Adrenal gland (tissue), 5 donors: Measurements from ENCODE around the gene ARHGAP21.

Source experiments
- POLR2A ChIP-seq, 2 donors: fragments of 450-650 bp; IDR thresholded peaks; one replicate each; pipeline ENCODE4 v1.6.1; 2017; ENCODE audit warnings: antibody characterized with exemption in 2 of 2, mild to moderate bottlenecking in 2 of 2, moderate library complexity in 1 of 2
- TF ChIP-seq, protein P1 (sequence below), 6 experiments: fragments of 450-650 bp in 4 of 6; fragments of 200-600 bp in 2 of 6; sonication (generic) in 1 of 6; IDR thresholded peaks; 1 replicate in 5 of 6; 2 replicates in 1 of 6; pipeline versions ENCODE4 v1.5.1 to v1.8.0; 2016 to 2021; ENCODE audit warnings: antibody characterized with exemption in 6 of 6, mild to moderate bottlenecking in 2 of 6, moderate library complexity in 1 of 6
- donor health status: DM: no; HTN: no; CAD: no.

- no peak for TF ChIP-seq POLR2A (IDR thresholded peaks at IDR 0.05)
- TF ChIP-seq, protein P1, sequence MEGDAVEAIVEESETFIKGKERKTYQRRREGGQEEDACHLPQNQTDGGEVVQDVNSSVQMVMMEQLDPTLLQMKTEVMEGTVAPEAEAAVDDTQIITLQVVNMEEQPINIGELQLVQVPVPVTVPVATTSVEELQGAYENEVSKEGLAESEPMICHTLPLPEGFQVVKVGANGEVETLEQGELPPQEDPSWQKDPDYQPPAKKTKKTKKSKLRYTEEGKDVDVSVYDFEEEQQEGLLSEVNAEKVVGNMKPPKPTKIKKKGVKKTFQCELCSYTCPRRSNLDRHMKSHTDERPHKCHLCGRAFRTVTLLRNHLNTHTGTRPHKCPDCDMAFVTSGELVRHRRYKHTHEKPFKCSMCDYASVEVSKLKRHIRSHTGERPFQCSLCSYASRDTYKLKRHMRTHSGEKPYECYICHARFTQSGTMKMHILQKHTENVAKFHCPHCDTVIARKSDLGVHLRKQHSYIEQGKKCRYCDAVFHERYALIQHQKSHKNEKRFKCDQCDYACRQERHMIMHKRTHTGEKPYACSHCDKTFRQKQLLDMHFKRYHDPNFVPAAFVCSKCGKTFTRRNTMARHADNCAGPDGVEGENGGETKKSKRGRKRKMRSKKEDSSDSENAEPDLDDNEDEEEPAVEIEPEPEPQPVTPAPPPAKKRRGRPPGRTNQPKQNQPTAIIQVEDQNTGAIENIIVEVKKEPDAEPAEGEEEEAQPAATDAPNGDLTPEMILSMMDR (IDR thresholded peaks at IDR 0.05) = no peak
Measured at GRCh38 chr10:24579906-24580305, 143.8 kb downstream of the ARHGAP21 start.
